Measurements from ENCODE around the gene BEST4.

BEST4 gene

DNA sequence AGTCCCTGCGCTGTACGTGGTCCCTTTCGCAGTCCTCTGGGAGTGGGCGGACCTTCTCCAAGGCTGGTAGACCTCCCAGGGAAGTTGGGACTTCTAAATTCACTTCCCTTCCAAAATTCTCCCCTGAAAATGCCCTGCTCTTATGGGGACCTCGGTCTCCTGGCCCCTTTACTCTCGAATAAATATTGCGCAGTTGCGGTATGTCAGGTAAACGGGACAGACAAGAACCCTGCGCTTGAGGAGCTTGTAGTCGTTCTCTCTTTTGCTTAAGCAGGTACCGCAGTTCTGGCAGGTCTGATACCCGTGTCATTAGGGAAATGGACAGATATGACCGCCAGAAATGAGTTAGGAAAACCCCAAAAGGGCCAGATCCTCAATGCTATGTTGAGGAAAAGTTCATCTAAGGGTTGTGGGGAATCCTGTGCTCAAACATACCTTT, 47.8 kb downstream of the BEST4 start:
- Histone ChIP-seq H3K27ac (peak overlapping the region in 7 of 21 experiments; percentile 3 to 88 (median 81)), H3K4me3 (peak overlapping the region; percentile 35 to 48 (median 42))

DNA sequence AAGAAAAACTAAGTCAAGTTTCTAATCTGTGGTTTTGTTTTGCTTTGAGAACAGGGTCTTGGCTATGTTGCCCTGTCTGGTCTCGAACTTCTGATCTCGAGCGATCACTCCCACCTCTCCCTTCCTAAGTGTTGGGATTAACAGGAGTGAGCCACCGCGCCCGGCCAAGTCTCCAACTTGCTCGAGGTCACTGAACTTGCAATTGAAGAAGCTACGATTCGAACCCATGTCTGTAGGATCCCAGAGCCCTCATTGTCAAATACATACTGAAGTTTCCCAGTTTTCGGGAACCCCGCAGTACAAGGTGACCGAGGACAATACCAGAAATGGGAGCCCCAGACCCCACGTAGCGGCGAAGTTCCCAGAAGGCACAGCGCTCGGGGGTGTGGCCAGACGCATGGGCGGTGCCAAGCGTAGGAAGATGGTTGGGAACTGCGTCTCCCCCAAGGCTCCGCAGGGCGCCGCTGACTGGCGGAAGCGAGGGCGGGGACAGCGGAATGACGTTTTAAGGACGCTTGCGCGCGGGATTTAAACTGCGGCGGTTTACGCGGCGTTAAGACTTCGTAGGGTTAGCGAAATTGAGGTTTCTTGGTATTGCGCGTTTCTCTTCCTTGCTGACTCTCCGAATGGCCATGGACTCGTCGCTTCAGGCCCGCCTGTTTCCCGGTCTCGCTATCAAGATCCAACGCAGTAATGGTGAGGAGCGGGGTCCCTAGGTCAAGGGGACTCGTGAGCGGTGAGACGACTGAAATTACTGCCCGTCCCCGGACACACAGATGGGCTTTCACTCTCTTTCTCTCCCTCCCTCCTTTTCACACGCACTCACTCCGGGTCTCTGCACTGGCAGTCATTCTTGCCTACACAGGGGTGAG, 48.4 kb downstream of the BEST4 start, which contains the start of gene KIF2C:
KIF2C (plus strand) TSS at position 531 of the 872 bp plus-strand sequence; CDS start at position 627, 96 bp downstream.
- H3K27ac ChIP-seq = peak within 1 kb of the TSS in 20 of 21 experiments; percentile 70 to 89 (median 82)
- peak within 1 kb of the TSS; percentile 35 to 48 (median 42) for H3K4me3 ChIP-seq

DNA sequence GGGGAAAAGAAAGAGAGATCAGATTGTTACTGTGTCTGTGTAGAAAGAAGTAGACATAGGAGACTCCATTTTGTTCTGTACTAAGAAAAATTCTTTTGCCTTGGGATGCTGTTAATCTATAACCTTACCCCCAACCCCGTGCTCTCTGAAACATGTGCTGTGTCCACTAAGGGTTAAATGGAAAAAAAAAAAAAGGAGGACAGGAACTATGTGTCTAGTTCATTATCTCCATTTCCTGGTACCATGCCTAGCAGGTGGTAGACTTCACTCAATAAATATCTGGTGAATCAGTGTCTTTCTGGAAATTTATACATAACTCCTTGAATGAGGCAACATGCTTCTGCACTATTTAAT, 49.0 kb downstream of the BEST4 start:
- Histone ChIP-seq H3K27ac (peak overlapping the region in 20 of 21 experiments; percentile 70 to 89 (median 82)), H3K4me3 (peak overlapping the region; percentile 35 to 48 (median 42))

DNA sequence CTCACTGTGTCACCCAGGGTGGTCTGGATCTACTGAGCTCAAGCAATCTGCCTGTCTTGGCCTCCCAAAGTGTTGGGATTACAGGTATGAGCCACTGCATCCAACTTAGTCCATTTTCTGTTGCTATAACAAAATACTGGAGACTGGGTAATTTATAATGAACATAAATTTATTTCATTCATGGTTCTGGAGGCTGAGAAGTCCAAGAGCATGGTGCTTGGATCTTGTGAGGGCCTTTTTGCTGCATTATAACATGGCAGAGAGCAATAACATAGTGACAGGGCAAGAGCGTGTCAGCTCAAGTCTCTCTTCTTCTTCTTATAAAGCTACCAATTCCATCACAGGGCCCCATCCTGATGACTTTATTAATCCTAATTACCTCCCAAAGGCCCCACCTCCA, 52.0 kb downstream of the BEST4 start:
- no peak overlapping the region for H3K27ac ChIP-seq
- no peak overlapping the region for H3K4me3 ChIP-seq

DNA sequence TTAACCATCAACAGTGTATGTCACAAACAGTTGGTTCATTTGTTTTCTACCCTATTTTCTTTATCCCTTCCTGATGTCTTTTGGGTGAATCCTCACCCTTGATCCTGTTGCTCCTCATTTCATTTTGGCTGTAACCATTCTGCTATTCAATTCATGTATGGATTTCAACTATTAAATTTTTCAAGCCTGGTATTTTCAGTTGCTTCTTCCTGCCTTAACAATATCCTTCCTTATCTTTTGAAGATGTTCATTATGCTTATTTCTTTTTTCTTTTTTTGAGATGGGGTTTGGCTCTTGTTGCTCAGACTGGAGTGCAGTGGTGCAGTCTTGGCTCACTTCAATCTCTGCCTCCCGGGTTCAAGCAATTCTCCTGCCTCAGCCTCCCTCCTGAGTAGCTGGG, 54.2 kb downstream of the BEST4 start:
- Histone ChIP-seq H3K4me3 (no peak overlapping the region), H3K27ac (peak overlapping the region in 4 of 21 experiments; percentile 0 to 31 (median 20))
